Keratinocyte (primary cell): Measurements from ENCODE around the gene MBD3L2. TPM values are rescaled to one million over a fixed set of nuclear protein-coding genes. Genes with fewer than 3 reads are reported as not detected.
"Not testable (repeated sequence)": the region's sequence is repeated elsewhere in the genome, so short reads cannot be mapped to it uniquely, and the experiment has no call there.

Experiments used
- DNase-seq: peaks from one replicate; pipeline ENCODE4 v3.0.0-alpha.2; 2011; ENCODE audit warnings: low read depth, missing footprints, low spot score
- FAIRE-seq: peaks from 2 replicates; lab custom pipeline; 2011; peaks lifted over from hg19 to GRCh38; lab: Jason Lieb, UNC
- H2AFZ ChIP-seq: 2 replicates; pipeline ENCODE4 v1.6.0; 2012; ENCODE audit warnings: low read length, control low read depth, inconsistent platforms; ENCODE audit not compliant: control insufficient read depth
- H3K27ac ChIP-seq: 2 replicates; pipeline ENCODE4 v1.5.1; 2011; ENCODE audit warnings: low read length; ENCODE audit not compliant: control insufficient read depth, insufficient read depth
- H3K27me3 ChIP-seq: 3 replicates; pipeline ENCODE4 v1.6.0; 2011; ENCODE audit warnings: low read length; ENCODE audit not compliant: control insufficient read depth, insufficient read depth; ENCODE audit errors: extremely low read depth
- H3K36me3 ChIP-seq, 2 experiments: 2 replicates in 1 of 2; 3 replicates in 1 of 2; pipeline ENCODE4 v1.5.1; 2011; ENCODE audit warnings: low read length in 2 of 2, mild to moderate bottlenecking in 1 of 2; ENCODE audit not compliant: control insufficient read depth in 2 of 2, insufficient read depth in 2 of 2; ENCODE audit errors: extremely low read depth in 1 of 2
- H3K4me1 ChIP-seq: 3 replicates; pipeline ENCODE4 v1.5.1; 2011; ENCODE audit warnings: low read length; ENCODE audit not compliant: control insufficient read depth, insufficient read depth; ENCODE audit errors: extremely low read depth
- H3K4me2 ChIP-seq: 3 replicates; pipeline ENCODE4 v1.6.0; 2011; ENCODE audit warnings: low read depth, low read length; ENCODE audit not compliant: control insufficient read depth, insufficient read depth; ENCODE audit errors: extremely low read depth
- H3K4me3 ChIP-seq, 3 experiments: fragments of 200-600 bp in 1 of 3; sonication (generic) in 1 of 3; 2 replicates in 2 of 3; 3 replicates in 1 of 3; pipeline ENCODE4 v1.5.1; 2011 to 2016; ENCODE audit warnings: low read length in 3 of 3, mild to moderate bottlenecking in 3 of 3, control low read depth in 2 of 3, inconsistent platforms in 1 of 3, low read depth in 1 of 3, mixed read lengths in 1 of 3, mixed run types in 1 of 3, moderate library complexity in 1 of 3; ENCODE audit not compliant: control insufficient read depth in 2 of 3, insufficient read depth in 2 of 3; ENCODE audit errors: extremely low read depth in 1 of 3
- H3K79me2 ChIP-seq: 2 replicates; pipeline ENCODE4 v1.6.0; 2012; ENCODE audit warnings: low read length; ENCODE audit not compliant: control insufficient read depth, insufficient read depth
- H3K9ac ChIP-seq: 3 replicates; pipeline ENCODE4 v1.6.0; 2011; ENCODE audit warnings: low read length; ENCODE audit not compliant: control insufficient read depth, insufficient read depth; ENCODE audit errors: extremely low read depth
- H3K9me1 ChIP-seq: 3 replicates; pipeline ENCODE4 v1.6.0; 2011; ENCODE audit warnings: low read length; ENCODE audit not compliant: control insufficient read depth, insufficient read depth; ENCODE audit errors: extremely low read depth
- H3K9me3 ChIP-seq: 2 replicates; pipeline ENCODE4 v1.5.1; 2012; ENCODE audit warnings: low read depth, low read length; ENCODE audit not compliant: control insufficient read depth
- H4K20me1 ChIP-seq: 3 replicates; pipeline ENCODE4 v1.6.0; 2011; ENCODE audit warnings: low read length; ENCODE audit not compliant: control insufficient read depth, insufficient read depth; ENCODE audit errors: extremely low read depth
- dilution Hi-C: fragments of 300-500 bp; cut with MboI; formaldehyde crosslinking; loops from one replicate; pipeline ENCODE4 v1.7.0; 2020; ENCODE audit warnings: low sequenced_read_pairs; ENCODE audit not compliant: extremely low pct_ligation_motif_present
- polyA plus RNA-seq, 5 experiments: library from polyadenylated mRNA; depleted of rRNA in 3 of 5; stranded (reverse) in 3 of 5; stranded (forward) in 1 of 5; unstranded in 1 of 5; fragments of >200 nt; gene quantifications; 1 replicate in 1 of 5; 2 replicates in 3 of 5; 3 replicates in 1 of 5; pipeline versions ENCODE4 v1.2.1 to v1.2.3, GENCODE V29; 2011 to 2012; ENCODE audit warnings: missing spikeins in 2 of 5, low read depth in 1 of 5, low replicate concordance in 1 of 5

Gene MBD3L2
- polyA plus RNA-seq, 1 donor (not counting 4 experiments of a cell fraction or from before 2014, with no cell fraction given), result not detected

DNA sequence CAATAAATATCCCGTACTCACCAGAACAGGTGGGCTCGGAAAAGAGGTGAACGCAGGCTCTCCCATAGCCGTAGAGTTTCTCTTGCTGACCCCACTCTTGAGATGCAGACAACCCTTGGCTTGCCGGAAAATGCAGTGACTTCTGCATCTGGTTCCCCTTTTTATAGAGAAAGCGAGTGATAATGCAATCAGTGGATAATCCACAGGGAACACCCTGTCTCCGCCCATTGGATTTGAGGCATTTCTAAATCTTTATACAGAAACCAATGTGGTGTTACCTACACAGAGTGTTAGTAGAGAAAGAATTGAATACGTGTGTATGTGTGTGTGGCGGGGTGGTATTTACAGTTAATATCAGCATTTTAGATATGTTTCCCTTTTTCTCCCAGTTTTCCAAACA is 9.0 kb upstream of the MBD3L2 start, which contains the start of gene MBD3L4:
MBD3L4 (minus strand) TSS at position 101 of the 400 bp plus-strand sequence; CDS start at position 66, 35 bp downstream.
- H3K4me2 ChIP-seq, H3K79me2 ChIP-seq, H3K4me3 ChIP-seq, H3K9ac ChIP-seq, H3K9me1 ChIP-seq, DNase-seq, dilution Hi-C loops, H4K20me1 ChIP-seq, H3K36me3 ChIP-seq, H2AFZ ChIP-seq, H3K9me3 ChIP-seq, H3K27ac ChIP-seq, FAIRE-seq, H3K27me3 ChIP-seq, H3K4me1 ChIP-seq: not testable (repeated sequence)

GRCh38 chr19:7041563-7041962 is 7.6 kb upstream of the MBD3L2 start:
- H3K79me2 ChIP-seq, H3K9ac ChIP-seq, H3K27ac ChIP-seq, H3K4me3 ChIP-seq, H3K27me3 ChIP-seq, DNase-seq, H3K36me3 ChIP-seq, H3K4me2 ChIP-seq, H3K9me1 ChIP-seq, dilution Hi-C loops, H3K9me3 ChIP-seq, H4K20me1 ChIP-seq, FAIRE-seq, H3K4me1 ChIP-seq, H2AFZ ChIP-seq: not testable (repeated sequence)

DNA sequence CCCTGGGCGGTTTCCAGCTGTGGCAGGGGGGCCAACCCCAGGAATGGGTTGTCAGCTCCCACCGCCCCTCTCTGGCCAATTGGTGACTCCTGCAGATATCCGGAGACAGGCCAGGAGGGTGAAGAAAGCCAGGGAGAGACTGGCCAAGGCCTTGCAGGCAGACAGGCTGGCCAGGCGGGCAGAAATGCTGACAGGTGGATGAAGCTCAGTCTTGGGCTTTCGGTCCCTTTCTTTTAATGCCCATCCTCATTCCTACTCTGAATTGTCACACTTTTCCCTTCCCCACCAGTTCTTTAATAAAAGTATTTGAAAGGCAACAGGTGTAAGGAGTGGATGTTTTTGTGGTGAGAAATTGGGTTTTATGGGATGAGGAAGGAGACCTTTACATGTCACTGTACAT is 2.3 kb downstream of the MBD3L2 start:
- H3K27me3 ChIP-seq, H4K20me1 ChIP-seq, H3K4me1 ChIP-seq, DNase-seq, H3K9me3 ChIP-seq, H3K9ac ChIP-seq, H2AFZ ChIP-seq, H3K36me3 ChIP-seq, dilution Hi-C loops, H3K4me3 ChIP-seq, H3K79me2 ChIP-seq, H3K4me2 ChIP-seq, H3K27ac ChIP-seq, FAIRE-seq, H3K9me1 ChIP-seq: not testable (repeated sequence)

GRCh38 chr19:7052896-7053295 is 3.8 kb downstream of the MBD3L2 start:
- H3K9me1 ChIP-seq, H4K20me1 ChIP-seq, H2AFZ ChIP-seq, H3K27me3 ChIP-seq, H3K4me1 ChIP-seq, DNase-seq, H3K79me2 ChIP-seq, H3K4me3 ChIP-seq, H3K9ac ChIP-seq, H3K4me2 ChIP-seq, H3K9me3 ChIP-seq, FAIRE-seq, H3K36me3 ChIP-seq, H3K27ac ChIP-seq, dilution Hi-C loops: not testable (repeated sequence)

GRCh38 chr19:7054635-7055368 is 5.7 kb downstream of the MBD3L2 start:
- not testable (repeated sequence) for H3K79me2 ChIP-seq

More at GRCh38 chr19:7054635-7055368, 5.7 kb downstream of the MBD3L2 start:
- H3K4me1 ChIP-seq, H3K4me3 ChIP-seq, H3K27me3 ChIP-seq, H3K36me3 ChIP-seq, H3K9ac ChIP-seq, H3K4me2 ChIP-seq, H3K27ac ChIP-seq, H4K20me1 ChIP-seq, FAIRE-seq, dilution Hi-C loops, H2AFZ ChIP-seq, H3K9me1 ChIP-seq, DNase-seq, H3K9me3 ChIP-seq: not testable (repeated sequence)
